ENCODE results near the gene CDCP1.

CDCP1 gene

GRCh38 chr3:45180051-45180450 lies 33.9 kb upstream of the CDCP1 start:
- no peak for TF ChIP-seq GATA3 (IDR thresholded peaks at IDR 0.05; ENCODE audit: low read depth, low read length)
- TF ChIP-seq GATA2 (IDR thresholded peaks at IDR 0.05; ENCODE audit: low read depth, low read length): no peak

GRCh38 chr3:45179163-45179562 lies 33.0 kb upstream of the CDCP1 start:
- TF ChIP-seq GATA3 (IDR thresholded peaks at IDR 0.05; ENCODE audit: low read depth, low read length) (no peak), GATA2 (IDR thresholded peaks at IDR 0.05; ENCODE audit: low read depth, low read length) (no peak)

GRCh38 chr3:45178183-45179023 lies 32.2 kb upstream of the CDCP1 start:
- TF ChIP-seq GATA3 (IDR thresholded peaks at IDR 0.05; ENCODE audit: low read depth, low read length): no peak
- no peak for TF ChIP-seq GATA2 (IDR thresholded peaks at IDR 0.05; ENCODE audit: low read depth, low read length)

- no peak for TF ChIP-seq GATA2 (IDR thresholded peaks at IDR 0.05; ENCODE audit: low read depth, low read length)
- no peak for TF ChIP-seq GATA3 (IDR thresholded peaks at IDR 0.05; ENCODE audit: low read depth, low read length)
These were observed 30.7 kb upstream of the CDCP1 start for GRCh38 chr3:45176912-45177311.

- TF ChIP-seq GATA2 (IDR thresholded peaks at IDR 0.05; ENCODE audit: low read depth, low read length): no peak
- TF ChIP-seq GATA3 (IDR thresholded peaks at IDR 0.05; ENCODE audit: low read depth, low read length): no peak
These were observed 28.1 kb upstream of the CDCP1 start for GRCh38 chr3:45174234-45174633.

GRCh38 chr3:45173776-45174175 lies 27.6 kb upstream of the CDCP1 start:
- TF ChIP-seq GATA2 (IDR thresholded peaks at IDR 0.05; ENCODE audit: low read depth, low read length) (no peak), GATA3 (IDR thresholded peaks at IDR 0.05; ENCODE audit: low read depth, low read length) (no peak)

- TF ChIP-seq GATA2 (IDR thresholded peaks at IDR 0.05; ENCODE audit: low read depth, low read length) (no peak), GATA3 (IDR thresholded peaks at IDR 0.05; ENCODE audit: low read depth, low read length) (no peak)
These were observed 25.1 kb upstream of the CDCP1 start for GRCh38 chr3:45171283-45171682.

- TF ChIP-seq GATA2 (IDR thresholded peaks at IDR 0.05; ENCODE audit: low read depth, low read length) (no peak), GATA3 (IDR thresholded peaks at IDR 0.05; ENCODE audit: low read depth, low read length) (no peak)
These were observed 23.9 kb upstream of the CDCP1 start for GRCh38 chr3:45170096-45170495.

GRCh38 chr3:45169125-45169904 lies 23.1 kb upstream of the CDCP1 start:
- TF ChIP-seq GATA2 (IDR thresholded peaks at IDR 0.05; ENCODE audit: low read depth, low read length): no peak
- TF ChIP-seq GATA3 (IDR thresholded peaks at IDR 0.05; ENCODE audit: low read depth, low read length): no peak

- TF ChIP-seq GATA2 (IDR thresholded peaks at IDR 0.05; ENCODE audit: low read depth, low read length) (no peak), GATA3 (IDR thresholded peaks at IDR 0.05; ENCODE audit: low read depth, low read length) (no peak)
These were observed 22.3 kb upstream of the CDCP1 start for GRCh38 chr3:45168451-45168850.

- no peak for TF ChIP-seq GATA3 (IDR thresholded peaks at IDR 0.05; ENCODE audit: low read depth, low read length)
- no peak for TF ChIP-seq GATA2 (IDR thresholded peaks at IDR 0.05; ENCODE audit: low read depth, low read length)
These were observed 21.1 kb upstream of the CDCP1 start for GRCh38 chr3:45167011-45167911.

GRCh38 chr3:45166321-45166879 lies 20.2 kb upstream of the CDCP1 start:
- TF ChIP-seq GATA3 (IDR thresholded peaks at IDR 0.05; ENCODE audit: low read depth, low read length): no peak
- no peak for TF ChIP-seq GATA2 (IDR thresholded peaks at IDR 0.05; ENCODE audit: low read depth, low read length)

GRCh38 chr3:45165497-45166283 lies 19.5 kb upstream of the CDCP1 start:
- TF ChIP-seq GATA3 (IDR thresholded peaks at IDR 0.05; ENCODE audit: low read depth, low read length): no peak
- TF ChIP-seq GATA2 (IDR thresholded peaks at IDR 0.05; ENCODE audit: low read depth, low read length): no peak

Data from SH-SY5Y (cell line).